Gastroesophageal sphincter (tissue), 4 donors: Measurements from ENCODE around the gene DSCAML1. TPM values are rescaled to one million over a fixed set of nuclear protein-coding genes. Genes with fewer than 3 reads are reported as not detected.

Source experiments
- ATAC-seq: fragments of 150-250 bp; one replicate; pipeline ENCODE4 v1.9.1; 2016; ENCODE audit warnings: mild to moderate bottlenecking, moderate library complexity
- H3K27ac ChIP-seq, 4 donors: fragments of 200-600 bp; sonication (generic) in 3 of 4; 1 replicate in 3 of 4; 2 replicates in 1 of 4; pipeline ENCODE4 v1.5.1; 2016 to 2019
- H3K27me3 ChIP-seq: fragments of 200-600 bp; sonication (generic); one replicate; pipeline ENCODE4 v1.5.1; 2019
- H3K36me3 ChIP-seq, 2 donors: fragments of 200-600 bp; sonication (generic); one replicate each; pipeline ENCODE4 v1.5.1; 2019; ENCODE audit warnings: control low read depth in 1 of 2
- H3K4me1 ChIP-seq, 3 donors: fragments of 200-600 bp; sonication (generic); 1 replicate in 2 of 3; 2 replicates in 1 of 3; pipeline ENCODE4 v1.5.1; 2016 to 2019; ENCODE audit warnings: control low read depth in 2 of 3
- H3K4me3 ChIP-seq, 2 donors: fragments of 200-600 bp; sonication (generic); one replicate each; pipeline ENCODE4 v1.5.1; 2019; ENCODE audit warnings: mild to moderate bottlenecking in 1 of 2, moderate library complexity in 1 of 2
- H3K9me3 ChIP-seq, 3 donors: fragments of 200-600 bp; sonication (generic); one replicate each; pipeline ENCODE4 v1.5.1; 2017 to 2019; ENCODE audit warnings: control low read depth in 2 of 3
- CTCF ChIP-seq, 4 experiments: fragments of 200-600 bp in 2 of 4; fragments of 450-650 bp in 2 of 4; sonication (generic) in 1 of 4; IDR thresholded peaks; one replicate each; pipeline ENCODE4 v1.5.1; 2017 to 2019; ENCODE audit warnings: antibody characterized with exemption in 4 of 4, mild to moderate bottlenecking in 2 of 4, moderate library complexity in 2 of 4
- EP300 ChIP-seq: sonication (generic); formaldehyde crosslinking; IDR thresholded peaks from one replicate; pipeline ENCODE4 v1.6.1; 2017; ENCODE audit warnings: antibody characterized with exemption, mild to moderate bottlenecking
- POLR2A ChIP-seq, 2 donors: fragments of 450-650 bp; IDR thresholded peaks; one replicate each; pipeline ENCODE4 v1.6.1; 2017; ENCODE audit warnings: antibody characterized with exemption in 2 of 2, mild to moderate bottlenecking in 2 of 2, moderate library complexity in 1 of 2
- POLR2AphosphoS5 ChIP-seq: sonication (generic); formaldehyde crosslinking; IDR thresholded peaks from one replicate; pipeline ENCODE4 v1.6.1; 2017; ENCODE audit warnings: antibody characterized with exemption
- WGBS, 2 donors: methylation state at CpG; one replicate each; pipeline ENCODE4 v1.1.5; 2018; ENCODE audit warnings: low coverage in 1 of 2; 5-methylcytosine and 5-hydroxymethylcytosine counted together
- total RNA-seq, 4 donors: library from RNA; depleted of rRNA; stranded (reverse); fragments of >200 nt; gene quantifications; one replicate each; pipeline ENCODE4 v1.1.0, GENCODE V29; 2016

The DSCAML1 gene
- total RNA-seq, 4 donors from 2014 or later: 0.35 to 2.5 (median 0.73) TPM

GRCh38 chr11:117483372-117483771 is 313.6 kb downstream of the DSCAML1 start:
- Histone ChIP-seq H3K9me3 (no peaks in the 10 kb centered on the region), H3K4me3 (no peak overlapping the region), H3K36me3 (peaks cover 0 to 5% of the 10 kb centered on the region in 2 donors), H3K27ac (no peak overlapping the region), H3K4me1 (no peaks in the 10 kb centered on the region), H3K27me3 (peaks cover 16% of the 10 kb centered on the region)
- ATAC-seq: no peak
- TF ChIP-seq CTCF (IDR thresholded peaks at IDR 0.05) (no peak), EP300 (no peak), POLR2AphosphoS5 (no peak), POLR2A (IDR thresholded peaks at IDR 0.05) (no peak)
- 92 to 100% methylated on average over 1 to 2 of the region's 5 CpGs for WGBS, 2 donors

GRCh38 chr11:117482881-117483280 is 314.1 kb downstream of the DSCAML1 start:
- Histone ChIP-seq H3K4me3 (no peak overlapping the region), H3K9me3 (no peaks in the 10 kb centered on the region), H3K27ac (no peak overlapping the region), H3K4me1 (no peaks in the 10 kb centered on the region), H3K36me3 (peaks cover 0 to 5% of the 10 kb centered on the region in 2 donors), H3K27me3 (peaks cover 20% of the 10 kb centered on the region)
- ATAC-seq: no peak
- WGBS, 2 donors: 70 to 78% methylated on average over 2 to 3 of the region's 8 CpGs
- no peak for TF ChIP-seq EP300
- TF ChIP-seq CTCF (IDR thresholded peaks at IDR 0.05): no peak
- TF ChIP-seq POLR2A (IDR thresholded peaks at IDR 0.05): no peak
- no peak for TF ChIP-seq POLR2AphosphoS5

- WGBS, 2 donors: 95% methylated on average over 7 of the region's 23 CpGs; no CpG with 5 or more reads in 1 of the 2 donors
- no peak for ATAC-seq
- no peaks in the 10 kb centered on the region for H3K9me3 ChIP-seq
- H3K4me3 ChIP-seq: no peak overlapping the region
- H3K36me3 ChIP-seq: peaks cover 0 to 5% of the 10 kb centered on the region in 2 donors
- no peak overlapping the region for H3K27ac ChIP-seq
- no peak for TF ChIP-seq CTCF (IDR thresholded peaks at IDR 0.05)
- no peak for TF ChIP-seq EP300
- TF ChIP-seq POLR2A (IDR thresholded peaks at IDR 0.05): no peak
- no peak for TF ChIP-seq POLR2AphosphoS5
- H3K4me1 ChIP-seq: no peaks in the 10 kb centered on the region
- peaks cover 20% of the 10 kb centered on the region for H3K27me3 ChIP-seq
Observed at GRCh38 chr11:117481885-117482284, 315.1 kb downstream of the DSCAML1 start.

DNA sequence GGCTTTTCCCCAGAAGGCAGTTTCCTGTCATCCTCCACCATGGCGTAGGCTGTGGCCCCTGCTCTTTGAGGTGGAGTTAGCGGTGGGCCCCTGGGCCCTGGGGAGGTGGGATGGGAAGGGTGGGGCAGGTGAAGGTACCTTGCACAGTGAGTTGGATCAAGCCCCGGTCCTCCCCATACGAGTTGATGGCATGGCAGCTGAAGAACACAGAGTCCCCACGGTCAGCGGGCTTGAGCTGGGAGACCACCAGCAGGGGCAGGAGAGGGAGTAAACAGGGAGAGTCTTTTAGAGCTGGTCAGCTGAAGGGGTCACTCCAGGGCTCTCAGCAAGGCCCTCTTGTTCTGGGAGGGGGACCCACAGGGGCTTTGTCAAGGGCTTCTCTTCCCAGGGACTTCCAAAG is 316.0 kb downstream of the DSCAML1 start:
- TF ChIP-seq POLR2A (IDR thresholded peaks at IDR 0.05): no peak
- TF ChIP-seq CTCF (IDR thresholded peaks at IDR 0.05): no peak
- no peak for TF ChIP-seq EP300
- no peak for TF ChIP-seq POLR2AphosphoS5
- 100% methylated on average over 1 of the region's 6 CpGs; no CpG with 5 or more reads in 1 of the 2 donors for whole genome bisulfite sequencing, 2 donors

GRCh38 chr11:117480221-117480620 is 316.8 kb downstream of the DSCAML1 start:
- no peak overlapping the region for H3K4me3 ChIP-seq

More for the DNA sequence above, 316.0 kb downstream of the DSCAML1 start:
- Histone ChIP-seq H3K27ac (no peak overlapping the region), H3K4me3 (no peak overlapping the region), H3K27me3 (peaks cover 29% of the 10 kb centered on the region), H3K36me3 (peaks cover 0 to 5% of the 10 kb centered on the region in 2 donors), H3K4me1 (no peaks in the 10 kb centered on the region), H3K9me3 (no peaks in the 10 kb centered on the region)
- no peak for ATAC-seq

More at GRCh38 chr11:117480221-117480620, 316.8 kb downstream of the DSCAML1 start:
- Histone ChIP-seq H3K27ac (no peak overlapping the region), H3K4me1 (no peaks in the 10 kb centered on the region), H3K27me3 (peaks cover 32% of the 10 kb centered on the region), H3K9me3 (no peaks in the 10 kb centered on the region), H3K36me3 (peaks cover 0 to 5% of the 10 kb centered on the region in 2 donors)
- TF ChIP-seq POLR2A (IDR thresholded peaks at IDR 0.05) (no peak), POLR2AphosphoS5 (no peak), EP300 (no peak), CTCF (IDR thresholded peaks at IDR 0.05) (no peak)
- no CpG with 5 or more reads among the region's 15 CpGs for WGBS, 2 donors
- no peak for ATAC-seq
